Heart left ventricle (tissue), 16 donors: Measurements from ENCODE around the gene HRH3. TPM values are rescaled to one million over a fixed set of nuclear protein-coding genes. Genes with fewer than 3 reads are reported as not detected.

Source experiments
- ATAC-seq, 4 donors: fragments of 200-7000 bp; cut with Tn5 transposase; one replicate each; pipeline ENCODE4 v1.9.1; 2020 to 2022; ENCODE audit warnings: moderate library complexity in 4 of 4, mild to moderate bottlenecking in 3 of 4, moderate number of reproducible peaks in 1 of 4
- DNase-seq, 5 donors: peaks; one replicate each; pipeline ENCODE4 v3.0.0-alpha.2; 2020
- H3K27ac ChIP-seq, 12 donors: fragments of 200-600 bp; sonication (generic) in 4 of 12; one replicate each; pipeline versions ENCODE4 v1.5.0 to v1.8.0; 2016 to 2022; ENCODE audit warnings: mild to moderate bottlenecking in 2 of 12
- H3K27me3 ChIP-seq, 9 donors: fragments of 200-600 bp; sonication (generic) in 2 of 9; one replicate each; pipeline versions ENCODE4 v1.5.1 to v1.8.0; 2016 to 2022; ENCODE audit warnings: mild to moderate bottlenecking in 3 of 9
- H3K36me3 ChIP-seq, 9 donors: fragments of 200-600 bp; sonication (generic) in 2 of 9; one replicate each; pipeline versions ENCODE4 v1.5.0 to v1.8.0; 2018 to 2022; ENCODE audit warnings: mild to moderate bottlenecking in 2 of 9
- H3K4me1 ChIP-seq, 12 donors: fragments of 200-600 bp; sonication (generic) in 4 of 12; one replicate each; pipeline versions ENCODE4 v1.5.0 to v1.8.0; 2016 to 2022; ENCODE audit warnings: mild to moderate bottlenecking in 3 of 12
- H3K4me3 ChIP-seq, 12 donors: fragments of 200-600 bp; sonication (generic) in 4 of 12; one replicate each; pipeline versions ENCODE4 v1.5.0 to v1.8.0; 2017 to 2022; ENCODE audit warnings: mild to moderate bottlenecking in 9 of 12, moderate library complexity in 4 of 12
- H3K9me3 ChIP-seq, 12 donors: fragments of 200-600 bp; sonication (generic) in 4 of 12; one replicate each; pipeline versions ENCODE4 v1.5.0 to v1.8.0; 2016 to 2022; ENCODE audit warnings: mild to moderate bottlenecking in 1 of 12
- CTCF ChIP-seq, 12 donors: fragments of 200-600 bp; sonication (generic) in 4 of 12; IDR thresholded peaks; one replicate each; pipeline versions ENCODE4 v1.5.0 to v1.8.0; 2018 to 2022; ENCODE audit warnings: antibody characterized with exemption in 12 of 12, mild to moderate bottlenecking in 5 of 12
- POLR2A ChIP-seq, 2 donors: fragments of 450-650 bp; IDR thresholded peaks; one replicate each; pipeline ENCODE4 v1.6.1; 2017; ENCODE audit warnings: antibody characterized with exemption in 2 of 2, mild to moderate bottlenecking in 2 of 2, moderate library complexity in 2 of 2
- WGBS, 4 donors: extraction: QIAGEN DNeasy Blood & Tissue Kit in 2 of 4; methylation state at CpG; one replicate each; pipeline versions ENCODE4 v1.1.5 to v1.1.7; 2013 to 2018; 5-methylcytosine and 5-hydroxymethylcytosine counted together
- intact Hi-C, 10 donors: fragments of 100-400 bp; cut with DNase I; formaldehyde crosslinking; loops; one replicate each; pipeline versions ENCODE4 v1.11.1 to v1.14.2; 2022
- polyA plus RNA-seq, 2 donors: library from polyadenylated mRNA; stranded (reverse); fragments of 200-250 nt; gene quantifications; one replicate each; pipeline ENCODE4 v1.2.3, GENCODE V29; 2013
- total RNA-seq, 9 donors: library from RNA; depleted of rRNA in 2 of 9; stranded (reverse); fragments of >200 nt in 2 of 9; fragmentation: NEBNext Ultra II Directional in 3 of 9; extraction: Animal tissue kit (Norgen Biotek cat#: 25700) in 3 of 9; gene quantifications; one replicate each; pipeline versions ENCODE4 v1.1.0 to v1.2.4, GENCODE V29; 2016 to 2023
- donor health status: ischemic (EF 13 %, LVEDD 7.1; RV severe dilation, severe dysfunction).
- donor health status: healthy with polysubstance abuse.
- donor health status: DM: no; HTN: yes; CAD: no.
- donor health status: DM: no; HTN: no; CAD: no.
- donor health status: ischemic (EF 25% LVEDD 6.9; RV normal size, moderate dysfunction).
- donor health status: ischemic (EF 25% LVEDD 5.7; RV mildly dilated, moderate dysfunction).
- donor health status: healthy.
- donor health status: DM: yes; HTN: yes; CAD: no.
- donor health status: ischemic (EF 35%, LVEDD 5.7; RV mildly dilated, moderate dysfunction).
- donor health status: nonischemic (EF 11% LVEDD 7.7; RV severe dilation, severe dysfunction).
- donor health status: DM: yes; HTN: yes; CAD: no.
- donor health status: PGD.
- donor health status: ischemic (EF 29% LVEDD 5.4; RV normal size, mild dysfunction).
- donor health status: nonischemic (EF 23%, LVEDD 6.1; RV moderate dilation, normal function).

Gene HRH3
- total and polyA plus RNA-seq, 11 donors = not detected

DNA sequence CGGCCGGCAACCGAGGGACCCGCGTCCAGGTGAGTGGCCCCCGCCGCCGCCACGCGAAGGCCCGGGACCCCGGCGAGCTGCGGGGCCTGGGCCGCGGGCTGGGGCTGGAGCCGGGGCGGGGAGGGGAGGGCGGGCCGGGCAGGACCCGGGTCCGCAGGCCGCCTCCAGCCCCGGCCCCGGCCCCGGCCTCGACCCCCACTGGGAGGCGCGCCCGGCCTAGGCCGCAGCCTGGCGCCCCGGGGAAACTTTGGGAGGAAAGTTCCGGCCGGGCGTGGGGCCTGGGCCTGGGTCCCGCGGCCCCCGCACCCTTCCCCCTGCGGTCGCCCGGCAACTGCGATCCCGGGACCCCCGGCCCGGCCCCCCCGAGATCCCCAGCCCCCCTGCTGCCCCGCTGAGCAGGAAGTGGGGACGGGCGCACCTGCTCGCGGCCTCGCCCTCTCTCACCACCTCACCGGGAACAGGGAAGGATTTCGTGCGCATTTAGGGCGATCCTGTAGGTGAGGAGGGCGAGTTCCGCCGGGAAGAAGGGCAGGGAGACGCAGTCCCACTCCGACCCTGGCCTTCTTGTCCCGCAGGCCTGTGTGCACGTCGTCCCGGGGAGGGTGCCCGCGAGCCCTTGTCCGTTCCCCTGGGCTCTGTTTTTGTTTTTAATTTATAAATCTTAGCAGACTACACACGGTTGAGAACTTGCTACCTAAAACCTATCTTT is 18.6 kb upstream of the HRH3 start:
- Histone ChIP-seq H3K4me1 (peaks cover 6 to 81% (median 49%) of the 10 kb centered on the region in 12 donors), H3K9me3 (peaks cover 0 to under 1% (median 0%) of the 10 kb centered on the region in 12 donors), H3K36me3 (peaks cover 0 to 6% (median 0%) of the 10 kb centered on the region in 9 donors), H3K27ac (peak overlapping the region; percentile 47 to 97 (median 86)), H3K4me3 (peak overlapping the region; percentile 63 to 96 (median 79)), H3K27me3 (no peaks in the 10 kb centered on the region)
- whole genome bisulfite sequencing, 4 donors = 0 to 3% (median 1%) methylated on average over 12 to 70 of the region's 70 CpGs
- intact Hi-C loops = loop anchor here in 5 of 10 donors (5.0 to 10.0 kb wide), 5 partner anchors 49 to 169 kb away; partner anchors contain the start of genes MTG2 (in 3 of the 5), CABLES2 (in 1 of the 5), PSMA7 (in 1 of the 5) and SS18L1 (in 1 of the 5)
- ATAC-seq (no peak), DNase-seq (no peak)
- TF ChIP-seq POLR2A (IDR thresholded peaks at IDR 0.05) (no peak), CTCF (IDR thresholded peaks at IDR 0.05) (no peak)

DNA sequence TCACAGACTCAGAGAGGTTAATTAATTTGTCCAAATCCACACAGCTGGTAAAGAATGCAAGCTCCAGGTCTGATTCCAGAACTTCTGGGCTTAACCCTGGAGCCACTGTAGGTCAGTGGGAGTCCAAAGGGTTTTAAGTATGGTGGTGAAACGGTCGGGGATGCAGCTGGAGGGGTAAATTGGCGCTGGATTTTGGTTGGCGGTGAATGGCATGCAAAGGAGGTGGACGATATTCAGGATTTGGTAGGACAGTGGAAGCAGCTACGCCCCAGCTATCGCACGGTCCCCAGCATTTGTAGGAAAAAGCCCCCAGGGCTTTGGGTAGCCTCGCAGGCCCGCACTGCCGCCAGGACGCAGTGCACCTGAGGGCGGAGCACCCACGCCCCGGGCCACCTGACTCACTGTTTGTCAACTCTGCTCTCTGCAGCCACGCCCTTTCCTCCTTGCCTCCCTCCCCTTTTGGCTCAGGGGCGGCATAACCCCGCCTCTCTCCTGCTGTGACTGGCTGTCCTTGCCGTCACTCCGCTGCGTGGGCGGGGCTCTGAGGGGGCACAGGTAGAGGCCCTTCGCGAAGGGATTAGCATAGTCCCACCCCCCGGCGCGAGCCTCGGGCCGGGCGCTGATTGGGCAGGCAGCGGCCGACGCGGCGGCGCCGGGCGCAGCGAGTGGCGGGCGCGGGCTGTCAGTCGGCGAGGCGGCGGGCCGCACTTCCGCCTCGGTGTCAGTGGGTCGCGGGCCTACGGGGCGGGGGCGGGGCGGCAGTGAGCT is 17.9 kb upstream of the HRH3 start, which contains the start of gene OSBPL2:
TSS of gene OSBPL2 (plus strand) at position 721 of the 768 bp plus-strand sequence. CDS start 17,664 bp downstream, outside the sequence.
- no peaks in the 10 kb centered on the region for H3K27me3 ChIP-seq
- H3K36me3 ChIP-seq = peaks cover 0 to 6% (median 0%) of the 10 kb centered on the region in 9 donors
- H3K4me1 ChIP-seq = peaks cover 6 to 82% (median 45%) of the 10 kb centered on the region in 12 donors
- ATAC-seq (peak; percentile 97 to 98 (median 98)), DNase-seq (peak; percentile 97 to 100 (median 99))
- 0 to 2% (median 1%) methylated on average over 33 to 55 of the region's 55 CpGs for WGBS, 4 donors
- peak within 1 kb of the TSS; percentile 47 to 97 (median 86) for H3K27ac ChIP-seq
- H3K9me3 ChIP-seq = peaks cover 0 to 3% (median 0%) of the 10 kb centered on the region in 12 donors
- H3K4me3 ChIP-seq = peak within 1 kb of the TSS; percentile 63 to 96 (median 79)
- TF ChIP-seq CTCF (IDR thresholded peaks at IDR 0.05) = no peak
- TF ChIP-seq POLR2A (IDR thresholded peaks at IDR 0.05) = peak; percentile 31 to 46
- intact Hi-C loops = loop anchor here in 5 of 10 donors (5.0 to 10.0 kb wide), 5 partner anchors 49 to 169 kb away; partner anchors contain the start of genes MTG2 (in 3 of the 5), CABLES2 (in 1 of the 5), PSMA7 (in 1 of the 5) and SS18L1 (in 1 of the 5)

DNA sequence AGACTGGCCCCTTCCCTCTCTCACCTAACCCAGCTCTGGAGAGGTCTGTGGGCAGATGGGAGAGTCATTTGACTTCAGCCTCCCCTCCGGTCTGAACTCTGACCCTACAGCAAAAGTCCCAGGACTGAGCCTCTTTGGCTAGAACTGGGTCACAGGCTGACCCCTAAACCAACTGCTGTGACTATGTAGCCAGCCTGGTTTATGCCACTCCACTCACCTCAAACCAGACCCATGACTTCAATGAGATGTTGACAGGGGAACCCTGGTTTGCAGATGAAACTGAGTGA is 17.4 kb upstream of the HRH3 start:
- Histone ChIP-seq H3K27ac (peak overlapping the region in 9 of 12 donors; percentile 6 to 84 (median 61)), H3K4me3 (peak overlapping the region in 9 of 12 donors; percentile 36 to 96 (median 83)), H3K4me1 (peaks cover 6 to 82% (median 39%) of the 10 kb centered on the region in 12 donors), H3K27me3 (no peaks in the 10 kb centered on the region), H3K9me3 (peaks cover 0 to 3% (median 0%) of the 10 kb centered on the region in 12 donors), H3K36me3 (peaks cover 0 to 6% (median 0%) of the 10 kb centered on the region in 9 donors)
- intact Hi-C loops = loop anchor here in 5 of 10 donors (5.0 to 10.0 kb wide), 5 partner anchors 50 to 170 kb away; partner anchors contain the start of genes MTG2 (in 3 of the 5), CABLES2 (in 1 of the 5), PSMA7 (in 1 of the 5) and SS18L1 (in 1 of the 5)
- DNase-seq = no peak
- TF ChIP-seq POLR2A (IDR thresholded peaks at IDR 0.05) (no peak), CTCF (IDR thresholded peaks at IDR 0.05) (no peak)
- no peak for ATAC-seq
- WGBS, 4 donors = 31 to 67% (median 44%) methylated on average over 1 of the region's 1 CpG
